ENCODE data around the gene DAPP1. TPM values are rescaled to one million over a fixed set of nuclear protein-coding genes. Genes with fewer than 3 reads are reported as not detected.

DAPP1 gene
- polyA plus RNA-seq, 3 donors = 0.85 to 1.8 (median 1.2) TPM

DNA sequence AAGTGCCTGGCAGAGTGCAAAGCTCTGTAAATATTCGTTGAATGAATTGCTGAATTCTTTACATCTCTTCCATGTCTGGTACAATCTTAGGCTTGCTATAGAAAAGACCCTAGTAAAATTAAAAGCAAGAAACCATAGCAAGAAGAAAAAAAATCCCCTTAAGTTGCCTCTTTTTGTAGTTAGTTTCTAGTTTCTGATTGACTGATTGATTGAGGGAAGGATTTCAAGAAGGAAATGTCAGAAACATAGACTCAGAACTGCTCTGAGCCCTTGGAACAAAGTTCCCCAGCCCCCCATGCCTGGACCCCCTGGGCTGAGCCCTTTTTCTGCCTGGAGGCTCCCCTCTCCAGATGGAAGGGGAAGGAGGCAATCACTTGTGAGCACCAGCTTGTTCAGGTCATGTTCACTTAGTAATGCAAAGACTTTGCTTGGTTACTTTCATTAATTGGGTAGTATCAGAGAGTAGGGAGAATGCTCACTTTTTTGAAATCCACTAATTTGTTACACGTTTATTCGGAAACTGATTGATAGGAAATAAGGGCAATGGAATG lies 35.6 kb downstream of the DAPP1 start:
- no peak for DNase-seq (ENCODE audit: low read depth in 3 of 3, low spot score in 2 of 3)

GRCh38 chr4:99853190-99853589 lies 36.6 kb downstream of the DAPP1 start:
- no peak for DNase-seq (ENCODE audit: low read depth in 3 of 3, low spot score in 2 of 3)

DNA sequence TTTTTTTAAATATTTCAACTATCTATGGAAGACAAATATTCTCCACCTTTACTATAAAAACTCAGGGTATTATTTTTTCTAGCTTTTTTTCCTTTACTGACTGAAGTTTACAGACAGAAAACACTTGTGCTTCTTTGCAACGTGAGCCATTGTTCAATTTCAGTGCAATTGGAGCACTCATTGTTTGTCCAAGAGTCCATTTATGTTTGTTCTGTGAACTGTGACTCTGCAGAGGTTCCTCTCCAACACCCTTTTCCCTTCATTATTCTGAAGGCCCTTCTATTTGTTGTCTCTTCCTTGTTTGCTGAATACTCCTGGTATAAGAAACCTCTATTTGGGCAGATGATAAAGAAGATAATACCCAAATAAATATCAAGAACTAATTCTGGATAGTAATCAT lies 37.4 kb downstream of the DAPP1 start:
- DNase-seq (ENCODE audit: low read depth in 3 of 3, low spot score in 2 of 3) = no peak

- DNase-seq (ENCODE audit: low read depth in 3 of 3, low spot score in 2 of 3) = no peak
Observed at GRCh38 chr4:99855678-99856077, 39.1 kb downstream of the DAPP1 start.

DNA sequence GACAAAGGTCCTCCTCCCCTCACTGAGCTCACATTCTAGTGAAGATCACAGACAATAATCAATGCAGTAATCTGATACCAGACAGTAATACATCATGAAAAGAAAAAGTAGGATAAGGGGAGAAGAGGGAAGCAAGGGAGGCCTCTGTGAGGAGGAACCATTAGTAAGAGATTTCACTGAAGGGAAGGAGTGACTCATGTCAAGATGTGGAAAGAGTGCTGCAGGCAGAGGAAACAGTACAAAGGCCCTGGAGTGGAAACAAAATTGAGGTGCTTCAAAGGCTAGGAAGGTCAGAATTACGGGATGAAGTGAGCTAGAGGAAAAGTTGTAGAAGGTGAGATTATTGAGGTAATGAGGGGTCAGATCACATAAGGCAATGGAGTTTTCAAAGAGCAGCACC lies 39.5 kb downstream of the DAPP1 start:
- no peak for DNase-seq (ENCODE audit: low read depth in 3 of 3, low spot score in 2 of 3)

- DNase-seq (ENCODE audit: low read depth in 3 of 3, low spot score in 2 of 3) = no peak
Observed at GRCh38 chr4:99857307-99857706, 40.7 kb downstream of the DAPP1 start.

DNA sequence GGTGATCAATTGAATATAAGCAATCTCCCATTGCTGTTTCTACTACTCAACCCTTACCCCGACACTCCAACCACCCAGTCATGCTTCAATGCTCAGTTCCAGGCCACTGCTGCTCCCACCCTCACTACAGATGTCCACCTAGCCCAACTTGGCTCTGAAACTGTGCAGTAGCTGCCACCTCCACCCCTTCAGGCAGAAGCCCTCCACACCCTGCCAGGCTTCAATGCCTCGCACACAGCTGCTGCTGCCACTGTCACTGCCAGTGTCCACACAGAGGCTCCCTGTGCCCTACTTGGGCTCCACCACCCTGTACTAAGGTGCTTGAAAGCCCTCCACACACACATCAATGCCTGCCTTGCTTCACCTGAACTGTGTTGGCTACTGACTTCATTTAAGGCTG lies 43.0 kb downstream of the DAPP1 start:
- no peak for DNase-seq (ENCODE audit: low read depth in 3 of 3, low spot score in 2 of 3)

- DNase-seq (ENCODE audit: low read depth in 3 of 3, low spot score in 2 of 3) = no peak
Observed at GRCh38 chr4:99860521-99860920, 43.9 kb downstream of the DAPP1 start.

DNA sequence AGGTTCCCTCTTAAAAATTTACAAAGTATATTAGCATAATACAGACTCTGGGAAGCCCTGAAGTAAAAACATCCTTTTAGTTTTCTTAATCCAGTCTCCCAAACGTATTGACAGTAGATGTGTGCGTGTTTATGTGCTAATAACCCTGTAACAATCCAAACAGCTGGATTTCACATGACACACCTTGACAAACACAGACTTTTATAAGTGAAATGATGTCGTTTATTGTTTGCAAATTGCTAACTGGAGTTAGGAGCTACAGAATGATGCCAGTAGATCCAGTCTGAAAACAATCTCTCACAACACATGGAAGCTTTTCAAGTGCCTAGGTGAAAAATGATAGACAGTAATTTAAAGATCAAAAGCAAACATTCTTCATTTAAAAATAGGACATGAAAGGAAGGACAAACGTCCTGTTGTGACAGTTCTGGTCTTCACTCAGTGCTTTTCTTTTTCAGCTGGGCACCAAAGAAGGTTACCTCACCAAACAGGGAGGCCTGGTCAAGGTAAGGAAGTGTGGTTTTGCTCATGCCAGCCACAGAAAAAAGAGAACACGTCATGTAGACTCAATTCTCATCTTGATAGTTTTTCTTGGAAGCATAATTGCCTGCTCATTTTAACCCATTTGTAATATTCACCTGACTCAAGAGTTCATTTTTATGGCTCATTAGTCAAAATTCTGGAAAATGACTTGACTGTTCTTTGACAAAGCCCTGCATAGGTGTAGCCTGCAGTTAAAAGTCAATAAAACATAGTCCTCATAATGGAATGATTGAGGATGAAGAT lies 44.7 kb downstream of the DAPP1 start:
- DNase-seq (ENCODE audit: low read depth in 3 of 3, low spot score in 2 of 3) = no peak

- DNase-seq (ENCODE audit: low read depth in 3 of 3, low spot score in 2 of 3) = no peak
Observed at GRCh38 chr4:99863804-99864203, 47.2 kb downstream of the DAPP1 start.

- no peak for DNase-seq (ENCODE audit: low read depth in 3 of 3, low spot score in 2 of 3)
Observed at GRCh38 chr4:99868126-99868596, 51.5 kb downstream of the DAPP1 start.

GRCh38 chr4:99872570-99872969 lies 55.9 kb downstream of the DAPP1 start:
- DNase-seq (ENCODE audit: low read depth in 3 of 3, low spot score in 2 of 3) = no peak

DNA sequence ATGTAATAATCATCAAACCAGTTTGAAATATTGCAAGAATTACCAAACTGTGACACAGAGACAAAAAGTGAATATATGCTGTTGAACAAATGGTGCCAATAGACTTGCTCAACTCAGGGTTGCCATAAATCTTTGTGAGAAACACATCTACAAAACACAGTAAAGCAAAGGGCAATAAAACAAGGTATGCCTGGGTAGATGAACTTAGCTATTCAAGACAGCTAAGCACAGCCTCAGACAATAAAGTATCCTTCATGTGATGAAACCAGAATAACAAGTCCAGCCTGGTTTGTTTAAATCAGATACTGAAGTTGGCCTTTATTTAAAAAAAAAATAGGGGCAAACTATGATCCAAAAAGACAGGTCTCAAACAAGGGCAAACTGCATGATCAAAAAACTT lies 58.4 kb downstream of the DAPP1 start:
- no peak for DNase-seq (ENCODE audit: low read depth in 3 of 3, low spot score in 2 of 3)

DNA sequence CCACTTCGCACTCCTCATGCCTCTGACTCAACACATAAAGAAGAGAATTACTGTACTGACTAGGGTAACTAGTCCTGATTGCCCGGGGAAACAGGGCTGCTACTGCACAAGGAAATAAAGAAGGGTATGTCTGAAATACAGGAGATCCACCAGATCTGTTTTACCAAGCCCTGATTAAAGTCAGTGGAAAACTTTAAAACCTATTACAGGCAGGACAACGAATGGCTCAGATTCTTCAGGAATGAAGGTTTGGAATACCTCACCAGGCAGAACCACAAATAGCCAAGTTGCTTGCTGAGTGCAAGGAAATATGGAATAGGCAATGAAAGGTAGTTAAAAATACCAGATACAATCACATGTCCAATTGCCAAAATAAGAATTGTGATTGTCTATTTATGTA lies 60.3 kb downstream of the DAPP1 start:
- DNase-seq (ENCODE audit: low read depth in 3 of 3, low spot score in 2 of 3) = no peak

DNA sequence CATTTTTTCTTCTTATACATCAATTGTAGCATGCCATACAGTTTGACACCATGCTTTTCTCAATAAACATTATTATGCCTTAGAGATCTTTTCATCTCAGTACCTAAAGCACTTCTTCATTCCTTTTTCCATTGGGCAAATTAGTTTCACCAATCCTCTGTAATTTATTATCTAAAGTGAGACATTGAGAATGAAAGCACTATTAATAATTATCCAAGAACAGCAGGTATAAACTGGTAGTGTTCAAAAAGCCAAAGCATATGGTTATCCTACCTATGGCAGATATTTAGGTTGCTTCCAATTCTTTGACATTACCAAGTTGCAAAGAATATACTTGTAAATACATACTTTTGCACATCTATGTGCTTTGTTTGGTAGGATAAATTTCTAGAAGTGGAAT lies 62.0 kb downstream of the DAPP1 start:
- no peak for DNase-seq (ENCODE audit: low read depth in 3 of 3, low spot score in 2 of 3)

DNA sequence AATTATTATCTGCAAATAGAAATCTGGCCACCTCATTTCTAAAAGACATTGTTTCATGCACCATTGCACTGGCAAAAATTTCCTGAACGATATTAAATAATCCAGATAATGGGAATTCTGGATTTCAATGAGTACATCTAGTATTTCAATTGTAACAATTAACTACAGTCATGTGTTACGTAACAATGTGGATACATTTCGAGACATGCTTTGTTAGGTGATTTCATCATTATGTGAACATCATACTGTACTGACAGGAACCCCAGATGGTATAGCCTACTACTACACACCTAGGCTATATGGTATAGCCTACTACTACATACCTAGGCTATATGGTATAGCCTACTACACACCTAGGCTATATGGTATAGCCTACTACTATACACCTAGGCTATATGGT lies 62.8 kb downstream of the DAPP1 start:
- DNase-seq (ENCODE audit: low read depth in 3 of 3, low spot score in 2 of 3) = no peak

- DNase-seq (ENCODE audit: low read depth in 3 of 3, low spot score in 2 of 3) = peak in 1 of 3 donors; percentile 13
Observed at GRCh38 chr4:99885063-99885664, 68.5 kb downstream of the DAPP1 start.

- no peak for DNase-seq (ENCODE audit: low read depth in 3 of 3, low spot score in 2 of 3)
Observed at GRCh38 chr4:99885687-99886086, 69.1 kb downstream of the DAPP1 start.

DNA sequence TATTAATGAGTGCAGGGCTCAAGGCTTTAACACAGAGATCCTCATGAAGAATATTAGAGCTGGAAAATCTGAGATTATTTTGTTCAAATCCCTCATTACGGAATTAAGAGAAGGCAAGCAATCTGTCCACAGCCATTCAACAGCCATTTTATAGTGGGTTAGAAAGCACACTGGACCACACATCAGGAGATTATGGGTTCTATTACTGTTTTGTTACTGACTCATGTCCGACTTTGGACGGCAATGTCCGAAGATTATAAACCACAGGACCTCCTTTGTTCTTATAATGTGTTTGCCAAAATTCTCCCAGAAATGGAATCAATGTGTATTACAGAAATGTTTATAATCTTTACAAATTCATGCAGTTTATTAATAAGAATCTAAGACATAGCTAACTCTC lies 69.5 kb downstream of the DAPP1 start:
- no peak for DNase-seq (ENCODE audit: low read depth in 3 of 3, low spot score in 2 of 3)

DNA sequence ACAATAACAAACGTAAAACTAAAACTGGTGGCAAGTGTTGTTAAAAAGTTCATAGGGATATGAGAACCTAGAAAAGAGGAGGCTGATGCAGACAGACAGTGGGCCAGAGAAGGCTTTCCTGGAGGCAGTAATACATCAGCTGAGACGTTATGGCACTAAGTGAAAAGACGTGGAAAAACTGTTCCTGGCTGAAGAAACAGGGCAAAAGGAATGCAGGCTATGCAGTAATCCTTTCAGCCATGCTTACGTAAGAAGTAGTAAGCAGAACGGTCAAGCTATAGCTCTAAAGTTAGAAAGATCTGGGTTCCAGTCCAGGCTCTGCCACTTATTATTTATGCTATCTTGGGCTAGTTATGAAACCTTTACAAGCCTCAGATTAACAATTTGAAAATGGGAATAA lies 71.2 kb downstream of the DAPP1 start:
- no peak for DNase-seq (ENCODE audit: low read depth in 3 of 3, low spot score in 2 of 3)

DNA sequence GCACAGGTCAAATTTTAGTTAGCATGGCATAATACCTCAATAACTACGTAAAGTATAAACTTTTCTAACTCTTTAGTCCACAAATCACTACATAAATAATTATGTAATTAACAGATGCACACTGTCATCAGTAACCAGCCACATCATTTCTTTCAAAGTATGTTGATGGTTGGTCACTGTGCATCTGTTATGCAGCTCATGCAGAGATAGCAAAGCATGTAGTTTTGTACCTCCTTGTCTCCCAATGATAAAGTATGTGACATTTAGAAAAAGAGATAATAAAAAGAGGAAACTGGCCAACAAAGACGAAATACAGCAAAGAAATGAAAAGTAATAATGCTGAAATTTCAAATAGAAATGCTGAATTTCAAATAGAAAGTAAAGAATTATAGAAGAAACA lies 74.7 kb downstream of the DAPP1 start:
- no peak for DNase-seq (ENCODE audit: low read depth in 3 of 3, low spot score in 2 of 3)

DNA sequence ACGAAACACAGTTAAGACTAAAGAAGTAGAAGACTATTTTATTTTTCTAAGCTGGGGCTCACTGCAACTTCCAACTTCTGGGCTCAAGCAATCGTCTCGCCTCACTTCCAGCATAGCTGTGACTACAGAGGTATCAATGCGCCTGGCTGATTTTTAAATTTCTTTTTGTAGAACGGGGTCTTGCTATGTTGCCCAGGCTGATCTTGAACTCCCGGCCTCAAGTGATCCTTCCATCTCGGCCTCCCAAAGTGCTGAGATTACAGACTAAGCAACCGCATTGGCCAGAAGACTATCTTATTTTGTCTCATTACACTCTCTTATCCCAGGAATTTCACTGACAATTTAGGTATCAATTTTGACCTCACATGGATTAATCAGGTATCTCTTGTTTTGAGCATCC lies 76.4 kb downstream of the DAPP1 start:
- no peak for DNase-seq (ENCODE audit: low read depth in 3 of 3, low spot score in 2 of 3)
